Neural cell (in vitro differentiated cells): ENCODE measurements around the gene CRADD. TPM values are rescaled to one million over a fixed set of nuclear protein-coding genes. Genes with fewer than 3 reads are reported as not detected.

Source experiments
- H2AFZ ChIP-seq: fragments of 200-600, 300-800 bp; sonication (generic), shearing (Covaris generic); 2 replicates; pipeline ENCODE4 v1.6.0; 2014; ENCODE audit warnings: low read depth, mild to moderate bottlenecking, antibody characterized with exemption, low read length, moderate library complexity
- H3F3A ChIP-seq: fragments of 200-600 bp; shearing (Covaris generic); 2 replicates; pipeline ENCODE4 v1.6.1; 2016; ENCODE audit warnings: mild to moderate bottlenecking, moderate library complexity, mixed read lengths, antibody characterized with exemption, low read length; ENCODE audit not compliant: insufficient read depth, poor library complexity, severe bottlenecking
- H3K27ac ChIP-seq: fragments of 200-600, 300-800 bp; sonication (generic), shearing (Covaris generic); 2 replicates; pipeline ENCODE4 v1.5.1; 2014; ENCODE audit warnings: mild to moderate bottlenecking, low read length, moderate library complexity
- H3K27me3 ChIP-seq: fragments of 300-800, 200-600 bp; sonication (generic), shearing (Covaris generic); 2 replicates; pipeline ENCODE4 v1.6.0; 2014; ENCODE audit warnings: mild to moderate bottlenecking, low read depth, low read length, moderate library complexity; ENCODE audit not compliant: insufficient read depth
- H3K36me3 ChIP-seq: fragments of 300-800, 200-600 bp; sonication (generic), shearing (Covaris generic); 2 replicates; pipeline ENCODE4 v1.5.1; 2014; ENCODE audit warnings: mild to moderate bottlenecking, antibody characterized with exemption, low read length, moderate library complexity; ENCODE audit not compliant: insufficient read depth
- H3K4me2 ChIP-seq: fragments of 300-800, 200-600 bp; sonication (generic), shearing (Covaris generic); 2 replicates; pipeline ENCODE4 v1.6.0; 2014; ENCODE audit warnings: mild to moderate bottlenecking, low read length
- H3K4me3 ChIP-seq: fragments of 300-800, 200-600 bp; sonication (generic), shearing (Covaris generic); 2 replicates; pipeline ENCODE4 v1.5.1; 2014; ENCODE audit warnings: mild to moderate bottlenecking, low read length, moderate library complexity
- H3K79me2 ChIP-seq: fragments of 200-600 bp; shearing (Covaris generic); replicated peaks from 2 replicates; pipeline ENCODE4 v1.6.0; 2014; ENCODE audit warnings: mild to moderate bottlenecking, low read length, moderate library complexity; ENCODE audit not compliant: insufficient read depth
- H3K9ac ChIP-seq: fragments of 300-800, 200-600 bp; sonication (generic), shearing (Covaris generic); 2 replicates; pipeline ENCODE4 v1.6.1; 2016; ENCODE audit warnings: mild to moderate bottlenecking, low read length, mixed read lengths
- H3K9me2 ChIP-seq: fragments of 200-600 bp; shearing (Covaris generic); 2 replicates; pipeline ENCODE4 v1.6.1; 2016; ENCODE audit warnings: mild to moderate bottlenecking, low read length, mixed read lengths; ENCODE audit not compliant: insufficient read depth
- H3K9me3 ChIP-seq: fragments of 200-600, 300-800 bp; sonication (generic), shearing (Covaris generic); 2 replicates; pipeline ENCODE4 v1.6.1; 2016; ENCODE audit warnings: mild to moderate bottlenecking, mixed run types, low read length, moderate library complexity, mixed read lengths
- H4K20me1 ChIP-seq: fragments of 200-600 bp; shearing (Covaris generic); 2 replicates; pipeline ENCODE4 v1.6.1; 2016; ENCODE audit warnings: mild to moderate bottlenecking, mixed run types; ENCODE audit not compliant: insufficient read depth
- CTCF ChIP-seq: fragments of 450-650 bp; IDR thresholded peaks from 2 replicates; pipeline ENCODE4 v1.5.1; 2014; ENCODE audit warnings: antibody characterized with exemption, mild to moderate bottlenecking, moderate library complexity; ENCODE audit not compliant: poor library complexity, severe bottlenecking
- EP300 ChIP-seq: fragments of 450-650 bp; conservative IDR thresholded peaks from 2 replicates; pipeline ENCODE4 v1.6.1; 2014; ENCODE audit warnings: antibody characterized with exemption, mild to moderate bottlenecking, moderate library complexity; ENCODE audit not compliant: poor library complexity, severe bottlenecking
- EZH2 ChIP-seq: fragments of 200-600, 300-800 bp; shearing (Covaris generic), sonication (generic); IDR thresholded peaks from 2 replicates; pipeline ENCODE4 v1.6.1; 2014; ENCODE audit warnings: antibody characterized with exemption, low read length, borderline replicate concordance, mild to moderate bottlenecking; ENCODE audit not compliant: insufficient read depth, poor library complexity, severe bottlenecking
- MXI1 ChIP-seq: fragments of 450-650 bp; conservative IDR thresholded peaks from 2 replicates; pipeline ENCODE4 v1.6.1; 2014; ENCODE audit warnings: antibody characterized with exemption, mild to moderate bottlenecking; ENCODE audit not compliant: poor library complexity, severe bottlenecking
- POLR2AphosphoS5 ChIP-seq: IDR thresholded peaks from 2 replicates; pipeline ENCODE4 v1.6.1; 2012
- RAD21 ChIP-seq: fragments of 450-650 bp; conservative IDR thresholded peaks from 2 replicates; pipeline ENCODE4 v1.6.1; 2014; ENCODE audit warnings: antibody characterized with exemption, mild to moderate bottlenecking, moderate library complexity
- REST ChIP-seq: IDR thresholded peaks from 2 replicates; pipeline ENCODE4 v1.6.1; 2012; ENCODE audit warnings: borderline replicate concordance
- SMC3 ChIP-seq: fragments of 450-650 bp; conservative IDR thresholded peaks from 2 replicates; pipeline ENCODE4 v1.6.1; 2014; ENCODE audit warnings: antibody characterized with exemption, mild to moderate bottlenecking, moderate library complexity; ENCODE audit not compliant: poor library complexity
- TAF1 ChIP-seq: IDR thresholded peaks from 2 replicates; pipeline ENCODE4 v1.6.1; 2012; ENCODE audit warnings: low read depth
- polyA plus RNA-seq: library from polyadenylated mRNA; depleted of rRNA; stranded (reverse); fragments of >200 nt; gene quantifications from 2 replicates; pipeline ENCODE4 v1.2.3, GENCODE V29; 2014

Gene CRADD
- polyA plus RNA-seq, 1 donor from 2014 or later, result 23.5 TPM

DNA sequence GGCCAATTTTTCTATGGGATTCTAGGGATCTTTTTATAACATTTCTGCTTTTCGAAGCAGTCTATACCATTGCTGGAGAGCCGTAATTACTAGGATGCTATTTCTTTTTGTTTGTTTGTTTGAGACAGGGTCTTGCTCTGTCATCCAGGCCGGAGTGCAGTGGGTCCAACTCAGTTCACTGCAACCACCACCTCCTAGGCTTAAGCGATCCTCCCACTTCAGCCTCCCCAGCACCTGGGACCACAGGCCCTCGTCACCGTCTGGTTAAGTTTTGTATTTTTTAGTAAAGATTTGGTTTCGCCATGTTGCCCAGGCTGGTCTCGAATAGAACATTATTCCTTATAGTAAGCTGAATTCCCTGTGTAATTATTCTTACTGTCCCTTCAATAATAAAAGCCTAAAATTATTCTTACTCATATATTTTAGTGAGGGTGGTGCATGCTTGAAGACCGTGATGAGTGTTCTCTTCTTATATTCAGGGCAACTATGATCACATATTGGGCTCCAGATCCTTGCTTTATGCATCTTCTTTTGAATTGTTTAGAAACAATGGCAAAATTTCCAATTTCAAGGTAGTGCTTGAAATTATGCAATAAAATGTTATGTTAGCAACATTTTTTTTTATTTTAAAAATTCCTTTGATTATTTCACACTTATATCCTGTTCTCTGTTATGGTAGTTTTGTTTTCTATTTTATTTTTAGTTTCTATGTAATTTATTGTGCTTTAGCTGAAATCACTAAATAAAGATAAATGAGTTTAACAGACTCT, 66.2 kb downstream of the CRADD start:
- no peak overlapping the region for H3K27ac ChIP-seq
- H3K9me3 ChIP-seq, result no peaks in the 10 kb centered on the region
- no peaks in the 10 kb centered on the region for H4K20me1 ChIP-seq
- no peak overlapping the region for H2AFZ ChIP-seq
- peaks cover 2% of the 10 kb centered on the region for H3F3A ChIP-seq
- H3K4me3 ChIP-seq, result no peak overlapping the region
- H3K9me2 ChIP-seq, result no peaks in the 10 kb centered on the region
- no peak overlapping the region for H3K4me2 ChIP-seq
- H3K36me3 ChIP-seq, result no peaks in the 10 kb centered on the region
- H3K9ac ChIP-seq, result no peak overlapping the region
- H3K27me3 ChIP-seq, result peaks cover 13% of the 10 kb centered on the region
- TF ChIP-seq CTCF, result no peak
- TF ChIP-seq RAD21, result no peak
- no peak for TF ChIP-seq EZH2
- no peak for TF ChIP-seq REST
- no peak for TF ChIP-seq POLR2AphosphoS5
- no peak for TF ChIP-seq EP300
- TF ChIP-seq SMC3, result no peak
- TF ChIP-seq TAF1, result no peak
- TF ChIP-seq MXI1, result no peak
- H3K79me2 ChIP-seq, result no peaks in the 10 kb centered on the region

- no peak overlapping the region for H2AFZ ChIP-seq
- TF ChIP-seq EZH2, result no peak
- no peak for TF ChIP-seq REST
- no peak for TF ChIP-seq SMC3
- no peak for TF ChIP-seq TAF1
- no peak for TF ChIP-seq EP300
- no peak for TF ChIP-seq MXI1
- no peak for TF ChIP-seq CTCF
- no peak for TF ChIP-seq POLR2AphosphoS5
These were observed 67.0 kb downstream of the CRADD start for GRCh38 chr12:93743999-93744689.

More at GRCh38 chr12:93743999-93744689, 67.0 kb downstream of the CRADD start:
- H3K9me2 ChIP-seq, result no peaks in the 10 kb centered on the region
- H3K79me2 ChIP-seq, result no peaks in the 10 kb centered on the region
- H3K9ac ChIP-seq, result no peak overlapping the region
- H3F3A ChIP-seq, result peaks cover 2% of the 10 kb centered on the region
- no peaks in the 10 kb centered on the region for H3K9me3 ChIP-seq
- H3K27ac ChIP-seq, result no peak overlapping the region
- H3K27me3 ChIP-seq, result peaks cover 13% of the 10 kb centered on the region
- no peak overlapping the region for H3K4me2 ChIP-seq
- no peak overlapping the region for H3K4me3 ChIP-seq
- H3K36me3 ChIP-seq, result no peaks in the 10 kb centered on the region
- no peaks in the 10 kb centered on the region for H4K20me1 ChIP-seq
